Omental fat pad (tissue), 4 donors: Measurements from ENCODE around the gene SLC2A11. TPM values are rescaled to one million over a fixed set of nuclear protein-coding genes. Genes with fewer than 3 reads are reported as not detected.

Experiments used
- ATAC-seq: fragments of 150-250 bp; one replicate; pipeline ENCODE4 v1.9.1; 2016; ENCODE audit warnings: mild to moderate bottlenecking, moderate library complexity; ENCODE audit not compliant: low FRiP score
- DNase-seq: peaks from one replicate; pipeline ENCODE4 v3.0.0-alpha.2; 2019; ENCODE audit warnings: low spot score
- CTCF ChIP-seq, 3 donors: fragments of 450-650 bp; IDR thresholded peaks; one replicate each; pipeline ENCODE4 v1.5.1; 2016 to 2017; ENCODE audit warnings: antibody characterized with exemption in 3 of 3, mild to moderate bottlenecking in 3 of 3, moderate library complexity in 2 of 3
- total RNA-seq, 4 donors: library from RNA; depleted of rRNA; stranded (reverse); fragments of >200 nt; gene quantifications; one replicate each; pipeline ENCODE4 v1.1.0, GENCODE V29; 2016

SLC2A11 gene
- total RNA-seq, 4 donors from 2014 or later: 3.1 to 9.2 (median 7.5) TPM

- TF ChIP-seq CTCF (IDR thresholded peaks at IDR 0.05): no peak
- ATAC-seq: no peak
Measured at GRCh38 chr22:23882370-23882769, 24.7 kb downstream of the SLC2A11 start.

GRCh38 chr22:23883658-23884057, 26.0 kb downstream of the SLC2A11 start:
- ATAC-seq: no peak
- TF ChIP-seq CTCF (IDR thresholded peaks at IDR 0.05): no peak
- no peak for DNase-seq

More at GRCh38 chr22:23882370-23882769, 24.7 kb downstream of the SLC2A11 start:
- DNase-seq: no peak

GRCh38 chr22:23884140-23884539, 26.5 kb downstream of the SLC2A11 start:
- no peak for ATAC-seq
- no peak for DNase-seq
- TF ChIP-seq CTCF (IDR thresholded peaks at IDR 0.05): no peak

- TF ChIP-seq CTCF (IDR thresholded peaks at IDR 0.05): no peak
- ATAC-seq (no peak), DNase-seq (no peak)
Measured at GRCh38 chr22:23888615-23889401, 31.1 kb downstream of the SLC2A11 start.

GRCh38 chr22:23889620-23890019, 31.9 kb downstream of the SLC2A11 start:
- ATAC-seq (no peak), DNase-seq (no peak)
- no peak for TF ChIP-seq CTCF (IDR thresholded peaks at IDR 0.05)

GRCh38 chr22:23891726-23892125, 34.1 kb downstream of the SLC2A11 start:
- DNase-seq (no peak), ATAC-seq (no peak)
- no peak for TF ChIP-seq CTCF (IDR thresholded peaks at IDR 0.05)

- no peak for ATAC-seq
- no peak for TF ChIP-seq CTCF (IDR thresholded peaks at IDR 0.05)
- no peak for DNase-seq
Measured at GRCh38 chr22:23892130-23892529, 34.5 kb downstream of the SLC2A11 start.
